Measurements from ENCODE around the gene TSPAN13. TPM values are rescaled to one million over a fixed set of nuclear protein-coding genes. Genes with fewer than 3 reads are reported as not detected.

The TSPAN13 gene
- total and polyA plus RNA-seq, 2 of the 8 experiments (the other 6 are each of a cell fraction or from before 2014, with no cell fraction given), result 15.3 to 28.1 TPM

DNA sequence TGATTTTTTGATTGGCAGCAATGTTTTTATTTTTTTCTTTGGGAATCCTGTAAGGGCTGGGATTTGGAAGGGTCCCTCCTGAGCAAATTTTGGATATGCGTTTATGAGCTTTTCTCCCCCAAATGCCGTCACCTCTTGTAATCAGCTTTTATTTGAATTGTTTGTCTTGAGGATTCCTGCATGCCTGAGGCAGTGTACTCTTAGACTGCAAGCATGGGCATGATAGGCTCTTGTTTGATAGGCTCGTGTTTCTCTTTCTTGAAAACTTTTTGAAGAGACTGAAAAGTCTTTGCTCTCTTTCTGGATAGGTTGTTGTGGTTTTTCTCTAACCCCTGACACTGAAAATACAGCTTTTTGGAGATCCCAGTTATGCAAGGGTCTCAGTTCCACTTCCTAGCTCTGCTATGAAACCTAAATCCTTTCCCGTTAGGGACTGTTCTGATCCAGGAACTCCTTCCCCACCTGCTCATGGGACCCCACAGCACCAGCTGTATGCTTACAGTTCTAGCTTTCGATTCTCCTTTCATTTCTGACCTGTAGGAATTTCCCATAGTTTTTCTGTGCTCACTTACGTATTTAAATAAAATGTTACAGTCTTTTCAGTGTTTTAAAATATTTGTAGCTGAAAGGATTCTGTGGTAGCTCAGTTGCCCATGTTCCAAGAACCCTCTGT, 17.2 kb downstream of the TSPAN13 start (continued):
- TF ChIP-seq ZNF274 (IDR thresholded peaks at IDR 0.05; ENCODE audit: borderline replicate concordance, extremely low read depth, low read length) (no peak), ASH2L (IDR thresholded peaks at IDR 0.05; ENCODE audit: low read length) (no peak), EZH2 (IDR thresholded peaks at IDR 0.05; ENCODE audit: low read depth, low read length, severe bottlenecking) (no peak), CTCF (IDR thresholded peaks at IDR 0.05; ENCODE audit: control extremely low read depth in 1 of 3, insufficient read depth in 1 of 3, low read depth in 1 of 3, low read length in 3 of 3) (no peak), SIX5 (IDR thresholded peaks at IDR 0.05; ENCODE audit: low read depth, low read length) (no peak), CHD7 (IDR thresholded peaks at IDR 0.05; ENCODE audit: insufficient replicate concordance, low read length) (no peak)
